OCI-LY3 (cell line): ENCODE data around the gene NNAT.

Experiments
- CTCF ChIP-seq: fragments of 200-600, 300-600 bp; sonication (generic); IDR thresholded peaks from 2 replicates; pipeline ENCODE4 v1.5.1; 2014; ENCODE audit warnings: antibody characterized with exemption, low read length, low read depth
- EZH2phosphoT487 ChIP-seq: fragments of 200-600 bp; shearing (Covaris generic); IDR thresholded peaks from 2 replicates; pipeline ENCODE4 v1.6.1; 2018; ENCODE audit warnings: antibody characterized with exemption, mixed run types, low read depth

- TF ChIP-seq CTCF (no peak), EZH2phosphoT487 (no peak)
These were observed 46.7 kb upstream of the NNAT start for GRCh38 chr20:37474386-37474785.
